Breast epithelium (tissue), 4 donors: Measurements from ENCODE around the gene PDP2. TPM values are rescaled to one million over a fixed set of nuclear protein-coding genes. Genes with fewer than 3 reads are reported as not detected.

Experiments used
- DNase-seq, 2 donors: peaks; one replicate each; pipeline ENCODE4 v3.0.0-alpha.2; 2019; ENCODE audit warnings: low spot score in 2 of 2
- H3K27ac ChIP-seq, 2 donors: fragments of 200-600 bp; sonication (generic) in 1 of 2; one replicate each; pipeline ENCODE4 v1.5.1; 2016 to 2019; ENCODE audit warnings: mild to moderate bottlenecking in 1 of 2
- H3K27me3 ChIP-seq, 2 donors: fragments of 200-600 bp; sonication (generic) in 1 of 2; one replicate each; pipeline versions ENCODE4 v1.5.1 to v1.6.0; 2017 to 2019; ENCODE audit warnings: control low read depth in 1 of 2, mild to moderate bottlenecking in 1 of 2
- H3K36me3 ChIP-seq: fragments of 200-600 bp; one replicate; pipeline ENCODE4 v1.5.1; 2019
- H3K4me1 ChIP-seq, 2 donors: fragments of 200-600 bp; sonication (generic); one replicate each; pipeline ENCODE4 v1.5.1; 2016 to 2019; ENCODE audit warnings: control low read depth in 1 of 2
- H3K4me3 ChIP-seq, 3 donors: fragments of 200-600 bp; sonication (generic); 1 replicate in 2 of 3; 2 replicates in 1 of 3; pipeline ENCODE4 v1.5.1; 2016 to 2019; ENCODE audit warnings: mild to moderate bottlenecking in 3 of 3, moderate library complexity in 2 of 3
- H3K9me3 ChIP-seq, 2 donors: fragments of 200-600 bp; sonication (generic) in 1 of 2; one replicate each; pipeline ENCODE4 v1.5.1; 2016 to 2019; ENCODE audit warnings: control low read depth in 1 of 2
- CTCF ChIP-seq, 3 donors: fragments of 450-650 bp; IDR thresholded peaks; one replicate each; pipeline ENCODE4 v1.5.1; 2016 to 2017; ENCODE audit warnings: antibody characterized with exemption in 3 of 3, mild to moderate bottlenecking in 3 of 3, moderate library complexity in 3 of 3
- POLR2A ChIP-seq: fragments of 450-650 bp; IDR thresholded peaks from one replicate; pipeline ENCODE4 v1.6.1; 2016; ENCODE audit warnings: antibody characterized with exemption, mild to moderate bottlenecking, moderate library complexity
- POLR2AphosphoS5 ChIP-seq, 3 donors: sonication (generic); formaldehyde crosslinking; IDR thresholded peaks; one replicate each; pipeline ENCODE4 v1.6.1; 2017; ENCODE audit warnings: antibody characterized with exemption in 3 of 3
- intact Hi-C: fragments of 100-400 bp; cut with DNase I; formaldehyde crosslinking; loops from one replicate; pipeline ENCODE4 v1.15.1; 2023; ENCODE audit warnings: low total_unique reads
- total RNA-seq, 3 donors: library from RNA; depleted of rRNA; stranded (reverse); fragments of >200 nt; gene quantifications; one replicate each; pipeline ENCODE4 v1.1.0, GENCODE V29; 2016

The PDP2 gene
- total RNA-seq, 3 donors from 2014 or later = 8.8 to 18.6 (median 9.4) TPM

- H3K9me3 ChIP-seq = no peaks in the 10 kb centered on the region
- no peak for DNase-seq
- intact Hi-C loops = loop anchor here (5.0 kb wide), 1 partner anchor 378 kb away; no protein-coding TSS in a partner anchor
- no peaks in the 10 kb centered on the region for H3K4me1 ChIP-seq
- no peak overlapping the region for H3K4me3 ChIP-seq
- no peaks in the 10 kb centered on the region for H3K36me3 ChIP-seq
- TF ChIP-seq POLR2A = no peak
- TF ChIP-seq POLR2AphosphoS5 (IDR thresholded peaks at IDR 0.05) = no peak
- TF ChIP-seq CTCF (IDR thresholded peaks at IDR 0.05) = no peak
- H3K27ac ChIP-seq = peak overlapping the region in 1 of 2 donors; percentile 66
- no peaks in the 10 kb centered on the region for H3K27me3 ChIP-seq
Measured at GRCh38 chr16:66904428-66904845, 24.1 kb downstream of the PDP2 start.

- Histone ChIP-seq H3K36me3 (no peaks in the 10 kb centered on the region), H3K27me3 (no peaks in the 10 kb centered on the region), H3K27ac (peak overlapping the region in 1 of 2 donors; percentile 66), H3K4me3 (no peak overlapping the region), H3K9me3 (no peaks in the 10 kb centered on the region), H3K4me1 (no peaks in the 10 kb centered on the region)
- intact Hi-C loops = loop anchor here (5.0 kb wide), 1 partner anchor 377 kb away; no protein-coding TSS in a partner anchor
- TF ChIP-seq POLR2A (no peak), CTCF (IDR thresholded peaks at IDR 0.05) (no peak), POLR2AphosphoS5 (IDR thresholded peaks at IDR 0.05) (no peak)
- DNase-seq = no peak
Measured at GRCh38 chr16:66904846-66905632, 24.7 kb downstream of the PDP2 start.

GRCh38 chr16:66905633-66906539, 25.6 kb downstream of the PDP2 start:
- H3K27ac ChIP-seq = peak overlapping the region in 1 of 2 donors; percentile 32
- DNase-seq = no peak
- H3K9me3 ChIP-seq = no peaks in the 10 kb centered on the region

GRCh38 chr16:66906916-66907836, 26.9 kb downstream of the PDP2 start:
- no peak overlapping the region for H3K4me3 ChIP-seq
- H3K27ac ChIP-seq = peak overlapping the region in 1 of 2 donors; percentile 48
- H3K36me3 ChIP-seq = no peaks in the 10 kb centered on the region
- intact Hi-C loops = no loop called here
- TF ChIP-seq POLR2AphosphoS5 (IDR thresholded peaks at IDR 0.05) = no peak
- no peak for TF ChIP-seq POLR2A
- TF ChIP-seq CTCF (IDR thresholded peaks at IDR 0.05) = no peak
- H3K4me1 ChIP-seq = no peaks in the 10 kb centered on the region
- DNase-seq = no peak
- H3K27me3 ChIP-seq = no peaks in the 10 kb centered on the region
- no peaks in the 10 kb centered on the region for H3K9me3 ChIP-seq

More at GRCh38 chr16:66905633-66906539, 25.6 kb downstream of the PDP2 start:
- Histone ChIP-seq H3K4me3 (no peak overlapping the region), H3K4me1 (no peaks in the 10 kb centered on the region), H3K36me3 (no peaks in the 10 kb centered on the region), H3K27me3 (no peaks in the 10 kb centered on the region)
- TF ChIP-seq POLR2A (no peak), CTCF (IDR thresholded peaks at IDR 0.05) (no peak), POLR2AphosphoS5 (IDR thresholded peaks at IDR 0.05) (no peak)
- intact Hi-C loops = no loop called here
